GM19238 (cell line): Measurements from ENCODE around the gene SLC52A1.
"Not testable (repeated sequence)": the region's sequence is repeated elsewhere in the genome, so short reads cannot be mapped to it uniquely, and the experiment has no call there.

ENCODE experiments used
- DNase-seq: peaks from one replicate; pipeline ENCODE4 v3.0.0; 2011; ENCODE audit warnings: low spot score; ENCODE audit not compliant: insufficient read length

The SLC52A1 gene

GRCh38 chr17:5031365-5032082, 3.7 kb downstream of the SLC52A1 start:
- DNase-seq = peak; percentile 85

- DNase-seq = not testable (repeated sequence)
These were observed 5.1 kb downstream of the SLC52A1 start for GRCh38 chr17:5030168-5030567.

GRCh38 chr17:5027916-5028315, 7.3 kb downstream of the SLC52A1 start:
- no peak for DNase-seq

- DNase-seq = no peak
These were observed 7.9 kb downstream of the SLC52A1 start for GRCh38 chr17:5027299-5027698.

GRCh38 chr17:5024604-5025003, 10.6 kb downstream of the SLC52A1 start:
- no peak for DNase-seq

- no peak for DNase-seq
These were observed 11.6 kb downstream of the SLC52A1 start for GRCh38 chr17:5023588-5024147.

GRCh38 chr17:5022171-5022711, 13.0 kb downstream of the SLC52A1 start:
- no peak for DNase-seq

GRCh38 chr17:5020502-5021023, 14.7 kb downstream of the SLC52A1 start:
- DNase-seq = no peak

GRCh38 chr17:5019475-5019956, 15.7 kb downstream of the SLC52A1 start:
- DNase-seq = peak; percentile 55

- no peak for DNase-seq
These were observed 20.9 kb downstream of the SLC52A1 start for GRCh38 chr17:5014357-5014756.

GRCh38 chr17:5011928-5012327, 23.3 kb downstream of the SLC52A1 start:
- DNase-seq = no peak

- DNase-seq = no peak
These were observed 31.9 kb downstream of the SLC52A1 start for GRCh38 chr17:5003214-5003867.

GRCh38 chr17:5002121-5002788, 33.0 kb downstream of the SLC52A1 start:
- DNase-seq = no peak

GRCh38 chr17:5000237-5000639, 35.0 kb downstream of the SLC52A1 start:
- DNase-seq = no peak

- DNase-seq = no peak
These were observed 35.7 kb downstream of the SLC52A1 start for GRCh38 chr17:4999430-5000093.

- no peak for DNase-seq
These were observed 36.3 kb downstream of the SLC52A1 start for GRCh38 chr17:4998732-4999429.

- DNase-seq = no peak
These were observed 37.0 kb downstream of the SLC52A1 start for GRCh38 chr17:4998027-4998731.

GRCh38 chr17:4997302-4998026, 37.8 kb downstream of the SLC52A1 start, which contains the start of the genes INCA1 and KIF1C:
Gene INCA1, minus strand, starts transcription at chr17:4997522. Its CDS starts 3,085 bp downstream, at chr17:4994437.
Gene KIF1C, plus strand, starts transcription at chr17:4997950. Its CDS starts 2,297 bp downstream, at chr17:5000247.
- DNase-seq = peak; percentile 98
